Uterus (tissue), 2 donors: ENCODE data around the gene ENO4.

Source experiments
- POLR2A ChIP-seq, 2 donors: fragments of 450-650 bp; IDR thresholded peaks; one replicate each; pipeline ENCODE4 v1.6.1; 2016; ENCODE audit warnings: antibody characterized with exemption in 2 of 2, mild to moderate bottlenecking in 1 of 2, moderate library complexity in 1 of 2
- TF ChIP-seq, protein P1 (sequence below), 4 experiments: fragments of 200-600 bp in 2 of 4; fragments of 450-650 bp in 2 of 4; sonication (generic) in 2 of 4; IDR thresholded peaks; one replicate each; pipeline ENCODE4 v1.5.1; 2016 to 2019; ENCODE audit warnings: antibody characterized with exemption in 4 of 4, mild to moderate bottlenecking in 2 of 4, moderate library complexity in 1 of 4

- TF ChIP-seq, protein P1, sequence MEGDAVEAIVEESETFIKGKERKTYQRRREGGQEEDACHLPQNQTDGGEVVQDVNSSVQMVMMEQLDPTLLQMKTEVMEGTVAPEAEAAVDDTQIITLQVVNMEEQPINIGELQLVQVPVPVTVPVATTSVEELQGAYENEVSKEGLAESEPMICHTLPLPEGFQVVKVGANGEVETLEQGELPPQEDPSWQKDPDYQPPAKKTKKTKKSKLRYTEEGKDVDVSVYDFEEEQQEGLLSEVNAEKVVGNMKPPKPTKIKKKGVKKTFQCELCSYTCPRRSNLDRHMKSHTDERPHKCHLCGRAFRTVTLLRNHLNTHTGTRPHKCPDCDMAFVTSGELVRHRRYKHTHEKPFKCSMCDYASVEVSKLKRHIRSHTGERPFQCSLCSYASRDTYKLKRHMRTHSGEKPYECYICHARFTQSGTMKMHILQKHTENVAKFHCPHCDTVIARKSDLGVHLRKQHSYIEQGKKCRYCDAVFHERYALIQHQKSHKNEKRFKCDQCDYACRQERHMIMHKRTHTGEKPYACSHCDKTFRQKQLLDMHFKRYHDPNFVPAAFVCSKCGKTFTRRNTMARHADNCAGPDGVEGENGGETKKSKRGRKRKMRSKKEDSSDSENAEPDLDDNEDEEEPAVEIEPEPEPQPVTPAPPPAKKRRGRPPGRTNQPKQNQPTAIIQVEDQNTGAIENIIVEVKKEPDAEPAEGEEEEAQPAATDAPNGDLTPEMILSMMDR (IDR thresholded peaks at IDR 0.05) = no peak
- TF ChIP-seq POLR2A (IDR thresholded peaks at IDR 0.05) = no peak
Observed at GRCh38 chr10:116866066-116866465, 16.8 kb downstream of the ENO4 start.
